ENCODE results near the gene CDH4. TPM values are rescaled to one million over a fixed set of nuclear protein-coding genes. Genes with fewer than 3 reads are reported as not detected.

CDH4 gene
- total and polyA plus RNA-seq, 12 donors, result 0.04 to 0.25 (median 0.08) TPM; not detected in 5

GRCh38 chr20:61865353-61865752, 613.3 kb downstream of the CDH4 start:
- no peaks in the 10 kb centered on the region for H3K36me3 ChIP-seq
- peaks cover 0 to 49% (median 17%) of the 10 kb centered on the region in 7 donors for H3K27me3 ChIP-seq
- intact Hi-C loops (cut with DNase I), result no loop called here
- H3K9me3 ChIP-seq, result peaks cover 0 to 3% (median 0%) of the 10 kb centered on the region in 11 donors
- no peak overlapping the region for H3K4me3 ChIP-seq
- no peak for DNase-seq
- TF ChIP-seq, protein P1, sequence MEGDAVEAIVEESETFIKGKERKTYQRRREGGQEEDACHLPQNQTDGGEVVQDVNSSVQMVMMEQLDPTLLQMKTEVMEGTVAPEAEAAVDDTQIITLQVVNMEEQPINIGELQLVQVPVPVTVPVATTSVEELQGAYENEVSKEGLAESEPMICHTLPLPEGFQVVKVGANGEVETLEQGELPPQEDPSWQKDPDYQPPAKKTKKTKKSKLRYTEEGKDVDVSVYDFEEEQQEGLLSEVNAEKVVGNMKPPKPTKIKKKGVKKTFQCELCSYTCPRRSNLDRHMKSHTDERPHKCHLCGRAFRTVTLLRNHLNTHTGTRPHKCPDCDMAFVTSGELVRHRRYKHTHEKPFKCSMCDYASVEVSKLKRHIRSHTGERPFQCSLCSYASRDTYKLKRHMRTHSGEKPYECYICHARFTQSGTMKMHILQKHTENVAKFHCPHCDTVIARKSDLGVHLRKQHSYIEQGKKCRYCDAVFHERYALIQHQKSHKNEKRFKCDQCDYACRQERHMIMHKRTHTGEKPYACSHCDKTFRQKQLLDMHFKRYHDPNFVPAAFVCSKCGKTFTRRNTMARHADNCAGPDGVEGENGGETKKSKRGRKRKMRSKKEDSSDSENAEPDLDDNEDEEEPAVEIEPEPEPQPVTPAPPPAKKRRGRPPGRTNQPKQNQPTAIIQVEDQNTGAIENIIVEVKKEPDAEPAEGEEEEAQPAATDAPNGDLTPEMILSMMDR (IDR thresholded peaks at IDR 0.05), result no peak
- H3K27ac ChIP-seq, result no peak overlapping the region
- no peaks in the 10 kb centered on the region for H3K4me1 ChIP-seq
- ATAC-seq, result no peak
- 81 to 87% methylated on average over 1 of the region's 1 CpG for WGBS, 2 donors

DNA sequence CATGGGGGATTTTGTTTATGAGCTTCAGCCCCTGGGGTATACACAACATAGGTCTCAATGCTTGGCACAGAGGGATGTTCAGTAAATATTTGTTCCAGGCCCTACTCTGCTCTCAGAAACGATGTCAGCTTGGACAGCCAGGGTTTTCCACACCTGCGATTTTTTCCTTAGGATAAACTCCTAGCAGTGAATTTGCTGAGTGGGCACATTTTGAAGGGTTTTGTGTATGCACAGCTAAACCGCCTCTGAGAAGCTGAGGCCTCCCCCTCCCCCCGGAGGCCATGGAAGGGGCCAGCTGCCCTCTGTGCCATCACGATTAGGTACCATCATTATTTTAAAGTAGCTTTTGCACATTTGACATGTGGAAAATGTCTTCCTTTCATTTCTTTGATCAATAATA, 614.1 kb downstream of the CDH4 start:
- Histone ChIP-seq H3K4me1 (no peaks in the 10 kb centered on the region), H3K4me3 (no peak overlapping the region), H3K36me3 (no peaks in the 10 kb centered on the region), H3K27me3 (peaks cover 0 to 49% (median 17%) of the 10 kb centered on the region in 7 donors), H3K9me3 (peaks cover 0 to 9% (median 0%) of the 10 kb centered on the region in 11 donors), H3K27ac (no peak overlapping the region)
- WGBS, 2 donors, result 82 to 89% methylated on average over 5 of the region's 5 CpGs
- no peak for DNase-seq
- no peak for ATAC-seq
- TF ChIP-seq, protein P1 (IDR thresholded peaks at IDR 0.05), result no peak
- intact Hi-C loops (cut with DNase I), result no loop called here

GRCh38 chr20:61868006-61868405, 615.9 kb downstream of the CDH4 start:
- no peak for DNase-seq
- Histone ChIP-seq H3K4me3 (no peak overlapping the region), H3K4me1 (no peaks in the 10 kb centered on the region), H3K9me3 (peaks cover 0 to 13% (median 0%) of the 10 kb centered on the region in 11 donors), H3K27ac (no peak overlapping the region), H3K36me3 (no peaks in the 10 kb centered on the region), H3K27me3 (peaks cover 0 to 48% (median 14%) of the 10 kb centered on the region in 7 donors)
- WGBS, 2 donors, result 82 to 91% methylated on average over 13 of the region's 13 CpGs
- no peak for ATAC-seq
- intact Hi-C loops (cut with DNase I), result no loop called here
- TF ChIP-seq, protein P1 (IDR thresholded peaks at IDR 0.05), result no peak

DNA sequence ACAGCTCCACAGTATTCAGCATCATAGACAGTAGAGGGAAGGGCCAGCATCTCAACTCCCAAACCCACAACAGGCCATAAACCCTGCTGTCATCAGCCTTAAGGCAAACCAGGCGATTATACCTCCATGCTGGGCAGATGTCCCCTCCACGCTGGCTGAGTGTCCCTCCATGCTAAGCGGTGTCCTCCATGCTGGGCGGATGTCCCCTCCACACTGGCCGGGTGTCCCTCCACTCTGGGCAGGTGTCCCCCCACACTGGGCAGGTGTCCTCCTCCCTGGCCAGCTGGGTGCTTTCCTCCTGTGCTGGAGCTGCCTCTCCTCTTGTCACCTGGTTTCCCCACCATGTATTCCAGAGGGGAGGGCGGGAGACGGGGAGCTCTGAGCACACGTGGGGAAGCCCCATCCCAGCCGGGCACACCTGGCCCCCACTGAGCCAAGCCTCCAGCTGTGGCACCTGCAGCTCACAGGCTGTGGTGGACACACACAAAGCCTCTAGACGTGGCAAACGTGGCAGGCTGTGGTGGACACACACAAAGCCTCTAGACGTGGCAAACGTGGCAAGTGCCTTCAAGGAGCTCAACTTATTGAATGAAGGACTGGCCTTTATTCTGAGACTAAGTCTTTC, 616.5 kb downstream of the CDH4 start:
- no peak overlapping the region for H3K4me3 ChIP-seq
- ATAC-seq, result no peak
- H3K36me3 ChIP-seq, result no peaks in the 10 kb centered on the region
- intact Hi-C loops (cut with DNase I), result no loop called here
- no peaks in the 10 kb centered on the region for H3K4me1 ChIP-seq
- no peak overlapping the region for H3K27ac ChIP-seq
- H3K27me3 ChIP-seq, result peaks cover 0 to 48% (median 14%) of the 10 kb centered on the region in 7 donors
- DNase-seq, result peak in 1 of 2 donors; percentile 1
- TF ChIP-seq, protein P1 (IDR thresholded peaks at IDR 0.05), result no peak
- H3K9me3 ChIP-seq, result peaks cover 0 to 13% (median 0%) of the 10 kb centered on the region in 11 donors
- WGBS, 2 donors, result 69 to 82% methylated on average over 13 of the region's 13 CpGs

Data from heart right ventricle (tissue), 16 donors.